Uterus (tissue), 2 donors: ENCODE results near the gene CPT1A.

Experiments
- POLR2A ChIP-seq, 2 donors: fragments of 450-650 bp; IDR thresholded peaks; one replicate each; pipeline ENCODE4 v1.6.1; 2016; ENCODE audit warnings: antibody characterized with exemption in 2 of 2, mild to moderate bottlenecking in 1 of 2, moderate library complexity in 1 of 2
- TF ChIP-seq, protein P1 (sequence below), 4 experiments: fragments of 200-600 bp in 2 of 4; fragments of 450-650 bp in 2 of 4; sonication (generic) in 2 of 4; IDR thresholded peaks; one replicate each; pipeline ENCODE4 v1.5.1; 2016 to 2019; ENCODE audit warnings: antibody characterized with exemption in 4 of 4, mild to moderate bottlenecking in 2 of 4, moderate library complexity in 1 of 4

DNA sequence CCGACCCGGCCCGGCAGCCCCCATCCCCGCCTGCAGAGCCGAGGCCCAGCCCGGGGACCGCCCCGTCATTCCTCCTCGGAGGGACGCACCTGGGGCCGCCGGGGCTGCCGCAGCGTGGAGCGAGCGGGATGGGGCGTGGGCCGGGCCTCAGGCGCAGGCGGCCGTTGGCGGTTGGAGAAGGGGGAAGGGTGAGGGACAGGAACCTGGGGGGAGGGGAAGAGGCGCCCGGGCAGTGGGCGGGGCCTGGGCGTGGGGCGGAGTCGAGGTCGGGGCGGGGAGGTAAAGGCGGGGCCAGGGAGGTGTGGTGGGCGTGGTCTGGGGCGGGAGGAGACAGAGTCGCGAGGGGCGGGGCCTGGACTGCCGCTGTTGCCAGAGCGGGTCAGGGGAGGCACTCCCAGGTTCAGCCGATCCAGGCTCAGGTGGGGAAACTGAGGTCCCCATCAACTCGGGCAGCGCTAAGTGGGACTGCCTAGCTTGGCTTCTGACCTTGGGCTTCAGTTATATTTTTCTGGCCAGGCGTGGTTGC, 90.3 kb downstream of the CPT1A start, which contains the start of gene TESMIN:
- TF ChIP-seq, protein P1, sequence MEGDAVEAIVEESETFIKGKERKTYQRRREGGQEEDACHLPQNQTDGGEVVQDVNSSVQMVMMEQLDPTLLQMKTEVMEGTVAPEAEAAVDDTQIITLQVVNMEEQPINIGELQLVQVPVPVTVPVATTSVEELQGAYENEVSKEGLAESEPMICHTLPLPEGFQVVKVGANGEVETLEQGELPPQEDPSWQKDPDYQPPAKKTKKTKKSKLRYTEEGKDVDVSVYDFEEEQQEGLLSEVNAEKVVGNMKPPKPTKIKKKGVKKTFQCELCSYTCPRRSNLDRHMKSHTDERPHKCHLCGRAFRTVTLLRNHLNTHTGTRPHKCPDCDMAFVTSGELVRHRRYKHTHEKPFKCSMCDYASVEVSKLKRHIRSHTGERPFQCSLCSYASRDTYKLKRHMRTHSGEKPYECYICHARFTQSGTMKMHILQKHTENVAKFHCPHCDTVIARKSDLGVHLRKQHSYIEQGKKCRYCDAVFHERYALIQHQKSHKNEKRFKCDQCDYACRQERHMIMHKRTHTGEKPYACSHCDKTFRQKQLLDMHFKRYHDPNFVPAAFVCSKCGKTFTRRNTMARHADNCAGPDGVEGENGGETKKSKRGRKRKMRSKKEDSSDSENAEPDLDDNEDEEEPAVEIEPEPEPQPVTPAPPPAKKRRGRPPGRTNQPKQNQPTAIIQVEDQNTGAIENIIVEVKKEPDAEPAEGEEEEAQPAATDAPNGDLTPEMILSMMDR (IDR thresholded peaks at IDR 0.05) = no peak
- no peak for TF ChIP-seq POLR2A (IDR thresholded peaks at IDR 0.05)
